KBM-7 (cell line): ENCODE data around the gene SETD9.
A peak's percentile ranks its signal among the peaks of the same experiment; 100 is the strongest.

ENCODE experiments used
- DNase-seq: peaks from one replicate; pipeline ENCODE4 v3.0.0-alpha.2; 2015
- in situ Hi-C: fragments of 300-500 bp; cut with MboI; formaldehyde crosslinking; loops from 2 replicates; pipeline ENCODE4 v1.14.3; 2020; ENCODE audit warnings: low sequenced_read_pairs, low pct_unique_long_range_greater_than_20kb, mixed read lengths

Gene SETD9

DNA sequence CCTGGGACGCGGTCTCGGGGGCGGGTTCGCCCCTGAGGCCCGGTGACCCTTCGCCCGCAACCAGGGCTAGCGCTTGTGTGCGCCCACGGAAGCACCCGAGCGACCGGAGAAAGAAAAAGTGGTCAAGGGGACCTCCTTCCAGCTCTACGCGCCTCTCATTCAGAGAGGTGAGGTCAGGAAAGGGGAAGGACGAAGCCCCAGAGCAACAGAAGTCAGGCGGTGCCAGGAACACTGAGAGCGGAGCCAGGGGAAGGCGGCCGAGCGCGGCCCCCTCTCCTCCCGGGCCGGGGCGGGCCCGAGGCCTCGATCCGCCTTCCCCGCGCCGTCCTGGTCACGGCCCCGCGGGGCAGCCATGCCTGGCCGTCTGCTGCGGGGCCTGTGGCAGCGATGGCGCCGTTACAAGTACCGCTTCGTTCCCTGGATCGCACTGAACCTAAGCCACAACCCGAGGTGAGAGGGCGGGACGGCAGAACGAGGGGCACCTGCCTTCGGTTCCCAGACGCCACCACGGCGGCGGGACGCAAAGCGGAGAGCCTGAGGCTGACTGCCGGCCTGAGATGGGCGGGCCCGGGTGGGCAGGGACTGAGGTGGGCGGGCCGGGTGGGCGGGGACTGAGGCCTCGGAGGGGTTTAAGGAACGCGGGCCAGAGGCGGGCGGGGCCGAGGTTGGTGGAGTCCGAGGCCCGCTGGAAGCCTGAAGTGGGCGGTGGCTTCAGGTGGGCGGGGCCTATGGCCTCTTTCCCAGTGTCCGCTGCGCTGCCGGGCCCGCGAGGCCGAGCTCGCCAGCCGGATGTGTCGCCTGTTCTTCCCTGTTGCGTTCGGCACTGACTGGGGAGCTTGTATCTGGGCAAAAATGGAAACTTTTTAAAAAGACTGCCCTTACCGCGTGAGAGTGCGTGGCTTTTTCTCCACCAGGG is at the start of gene SETD9:
Gene SETD9, plus strand, starts transcription at position 303 of the 916 bp plus-strand sequence. Its CDS starts 50 bp downstream, at position 353.
- peak; percentile 97 for DNase-seq
- in situ Hi-C loops: no loop called here

DNA sequence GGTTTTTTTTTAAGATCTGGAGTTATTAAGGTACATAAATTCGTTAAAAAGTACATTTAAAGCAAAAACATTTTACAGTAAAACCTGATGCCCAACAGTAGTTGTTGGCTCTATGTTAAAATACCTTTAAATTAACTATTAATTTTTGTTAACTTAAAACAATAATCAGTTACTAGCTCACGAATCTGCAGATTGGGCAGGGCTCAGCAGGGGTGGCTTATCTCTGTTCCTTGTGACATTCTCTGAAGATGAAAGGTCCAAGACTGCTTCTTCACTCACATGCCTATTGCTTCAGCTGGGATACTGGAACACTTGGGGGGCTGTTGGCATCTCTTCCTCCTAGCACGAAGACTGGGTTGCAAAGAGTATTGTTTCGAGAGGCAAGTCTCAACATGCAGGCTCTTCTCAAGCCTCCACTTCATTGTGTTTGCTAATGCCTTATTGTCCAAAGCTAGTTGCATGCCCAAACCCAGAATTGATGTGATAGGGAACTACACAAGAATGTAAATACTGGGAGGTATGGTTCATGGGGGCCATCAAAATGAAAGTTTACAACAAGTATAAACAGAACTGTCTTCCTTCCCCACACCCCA is 47.4 kb upstream of the SETD9 start:
- no peak for DNase-seq
- in situ Hi-C loops: no loop called here

- no peak for DNase-seq
- in situ Hi-C loops: no loop called here
These were observed 46.5 kb upstream of the SETD9 start for GRCh38 chr5:56862909-56863308.

- in situ Hi-C loops: no loop called here
- no peak for DNase-seq
These were observed 37.6 kb upstream of the SETD9 start for GRCh38 chr5:56871777-56872176.

DNA sequence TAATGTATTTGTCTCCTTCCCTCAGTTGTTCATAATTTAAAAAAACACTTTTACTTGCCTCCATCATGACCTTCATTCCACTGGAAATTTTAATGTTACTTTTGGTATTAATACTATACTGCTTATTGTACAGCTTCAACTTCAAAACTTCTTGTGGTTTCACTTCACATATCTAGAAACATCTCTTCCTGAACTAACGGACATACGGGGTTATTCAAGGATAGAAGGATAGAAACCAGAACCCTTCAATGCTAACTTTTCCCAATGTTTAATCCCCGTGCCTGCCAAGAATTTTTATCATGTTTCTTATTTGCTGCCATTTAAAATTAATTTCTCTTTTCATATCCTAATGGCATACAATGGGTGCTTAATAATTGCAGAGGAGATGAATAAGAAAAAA is 36.3 kb upstream of the SETD9 start:
- in situ Hi-C loops: no loop called here
- no peak for DNase-seq

DNA sequence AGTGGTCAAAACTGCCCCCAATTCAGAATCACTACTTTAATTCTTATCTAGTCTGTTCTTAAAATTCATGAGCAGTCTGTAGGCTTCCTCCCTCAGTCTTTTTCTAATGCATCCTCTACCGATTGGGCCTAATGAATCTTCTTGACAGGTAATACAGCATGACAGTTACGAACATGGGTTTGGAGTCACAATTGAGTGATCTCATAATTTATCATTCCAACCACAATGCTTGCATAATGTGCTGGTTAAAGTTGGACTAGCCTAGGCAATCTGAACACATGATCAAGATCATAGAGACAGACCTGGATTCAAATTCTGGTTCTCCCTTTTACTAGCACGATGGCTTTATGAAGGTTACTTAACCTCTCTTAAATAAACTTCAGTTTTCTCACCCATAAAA is 33.1 kb upstream of the SETD9 start:
- in situ Hi-C loops: no loop called here
- DNase-seq: no peak

DNA sequence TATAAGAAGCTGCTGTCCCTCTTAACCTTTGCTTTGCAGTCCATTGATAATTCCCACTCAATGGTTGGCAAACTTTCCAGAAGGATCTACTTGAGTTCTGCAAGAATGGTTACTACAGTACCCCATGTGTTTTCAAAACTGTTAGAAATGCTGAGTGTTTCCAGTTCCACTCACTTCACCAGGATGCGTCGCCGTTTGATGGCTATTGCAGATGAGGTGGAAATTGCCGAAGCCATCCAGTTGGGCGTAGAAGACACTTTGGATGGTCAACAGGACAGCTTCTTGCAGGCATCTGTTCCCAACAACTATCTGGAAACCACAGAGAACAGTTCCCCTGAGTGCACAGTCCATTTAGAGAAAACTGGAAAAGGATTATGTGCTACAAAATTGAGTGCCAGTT is 27.8 kb upstream of the SETD9 start:
- in situ Hi-C loops: no loop called here

DNA sequence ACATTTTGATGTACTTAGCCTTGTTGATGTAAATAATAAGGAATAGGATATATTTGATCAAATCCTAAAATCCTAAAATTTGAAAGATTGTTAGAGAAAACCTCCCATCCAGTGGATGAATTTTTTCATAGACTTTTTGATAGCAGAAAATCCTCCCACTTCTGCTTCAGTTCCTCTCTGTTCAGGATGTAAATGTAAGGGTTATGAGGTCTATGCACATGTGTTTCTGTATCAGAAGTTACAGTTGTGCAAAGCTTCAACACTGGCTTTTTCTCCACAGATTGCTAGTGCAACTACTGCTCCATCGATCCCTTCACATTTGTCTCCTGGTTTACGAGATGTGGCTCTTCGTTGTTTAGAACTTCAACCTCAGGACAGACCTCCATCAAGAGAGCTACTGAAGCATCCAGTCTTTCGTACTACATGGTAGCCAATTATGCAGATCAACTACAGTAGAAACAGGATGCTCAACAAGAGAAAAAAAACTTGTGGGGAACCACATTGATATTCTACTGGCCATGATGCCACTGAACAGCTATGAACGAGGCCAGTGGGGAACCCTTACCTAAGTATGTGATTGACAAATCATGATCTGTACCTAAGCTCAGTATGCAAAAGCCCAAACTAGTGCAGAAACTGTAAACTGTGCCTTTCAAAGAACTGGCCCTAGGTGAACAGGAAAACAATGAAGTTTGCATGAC is 16.0 kb upstream of the SETD9 start:
- in situ Hi-C loops: no loop called here
- no peak for DNase-seq

More for the DNA sequence above, 27.8 kb upstream of the SETD9 start:
- no peak for DNase-seq

- in situ Hi-C loops: no loop called here
- no peak for DNase-seq
These were observed 12.6 kb upstream of the SETD9 start for GRCh38 chr5:56896763-56897162.

DNA sequence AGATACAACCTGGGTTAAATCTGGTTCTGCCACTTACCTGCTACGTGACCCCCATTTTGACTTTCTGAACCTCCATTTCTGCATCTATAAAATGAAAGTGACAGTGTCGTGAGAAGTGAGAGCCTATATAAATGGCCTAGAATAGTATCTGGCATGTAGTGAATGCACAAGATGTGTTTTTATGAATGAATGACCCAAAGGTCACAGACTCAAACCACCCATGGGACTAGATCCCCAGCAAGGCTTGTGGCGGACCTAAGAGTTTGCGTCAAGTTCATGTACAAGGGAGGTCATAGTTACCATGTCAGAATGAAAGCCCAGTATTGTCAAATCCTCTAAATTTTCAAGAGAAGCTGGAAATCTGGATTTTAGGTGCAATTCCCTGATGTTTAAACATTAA is 11.2 kb upstream of the SETD9 start:
- DNase-seq: no peak
- in situ Hi-C loops: no loop called here

DNA sequence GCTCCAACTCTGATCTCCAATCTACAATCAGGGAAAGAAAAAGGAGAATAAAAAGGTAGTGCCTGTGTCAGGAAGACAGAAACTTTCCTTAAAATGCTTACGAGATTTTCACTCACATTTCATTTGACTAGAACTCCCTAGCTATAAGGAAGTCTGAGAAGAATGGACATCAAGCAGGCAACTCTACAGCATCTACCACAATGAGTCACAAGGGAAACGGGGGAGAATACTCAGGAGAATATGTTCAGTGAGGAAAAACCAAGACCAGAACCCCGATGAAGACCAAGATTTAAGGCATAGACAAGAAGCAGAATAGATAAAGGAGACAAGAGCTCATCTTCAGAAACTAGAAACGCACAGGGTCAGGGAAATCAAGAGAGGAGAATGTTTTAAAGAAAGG is 9.0 kb upstream of the SETD9 start:
- DNase-seq: no peak
- in situ Hi-C loops: no loop called here

DNA sequence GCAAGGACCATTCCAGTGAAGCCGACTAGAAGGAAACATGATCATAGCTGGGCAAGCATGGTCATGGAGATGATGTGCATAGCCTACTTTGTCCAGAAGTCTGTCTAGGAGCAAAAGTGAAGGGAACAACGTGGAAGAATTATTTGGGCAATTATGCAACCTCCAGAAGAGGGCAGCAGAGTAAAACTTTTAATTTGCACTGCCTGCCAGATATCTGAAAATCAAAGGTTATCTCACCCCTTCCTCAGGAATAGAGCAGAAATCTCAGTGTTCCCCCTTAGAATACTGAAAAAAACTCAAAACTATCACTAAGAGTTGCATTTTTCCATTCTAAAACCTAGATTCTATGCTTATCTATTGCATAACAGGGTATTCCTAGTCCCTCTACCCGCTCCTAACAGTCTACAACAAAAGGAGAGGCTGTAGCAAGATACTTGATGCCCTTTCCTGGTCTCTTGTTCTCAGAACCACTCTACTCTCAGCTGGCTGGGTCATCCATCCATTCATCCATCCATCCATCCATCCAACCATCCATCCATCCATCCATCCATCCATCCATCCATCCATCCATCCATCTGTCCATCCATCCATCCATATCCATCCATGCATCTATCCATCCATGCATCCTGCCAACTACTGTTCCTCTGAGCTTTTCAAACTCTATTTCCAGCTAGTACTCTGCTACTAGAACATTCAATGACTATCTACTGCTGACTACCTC is 8.4 kb upstream of the SETD9 start:
- in situ Hi-C loops: no loop called here
- DNase-seq: peak; percentile 85

DNA sequence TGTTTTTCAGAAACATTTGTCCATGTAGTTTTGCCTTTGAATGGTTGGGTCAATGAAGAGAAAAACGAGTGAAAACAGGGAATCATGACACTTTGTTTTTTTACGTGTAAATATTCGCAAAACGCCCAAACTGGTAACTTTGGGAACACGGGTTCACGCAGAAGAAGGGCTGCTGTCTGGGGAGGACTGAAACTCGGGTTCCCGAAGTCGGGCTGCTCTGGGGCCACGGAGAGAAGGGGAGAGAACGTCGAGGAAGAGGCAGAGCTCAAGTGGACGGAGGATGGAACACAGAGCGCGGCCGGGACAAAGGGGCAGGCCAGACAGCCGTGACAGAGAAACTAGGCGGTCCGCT is 478 bp upstream of the SETD9 start:
- in situ Hi-C loops: no loop called here
- DNase-seq: no peak

DNA sequence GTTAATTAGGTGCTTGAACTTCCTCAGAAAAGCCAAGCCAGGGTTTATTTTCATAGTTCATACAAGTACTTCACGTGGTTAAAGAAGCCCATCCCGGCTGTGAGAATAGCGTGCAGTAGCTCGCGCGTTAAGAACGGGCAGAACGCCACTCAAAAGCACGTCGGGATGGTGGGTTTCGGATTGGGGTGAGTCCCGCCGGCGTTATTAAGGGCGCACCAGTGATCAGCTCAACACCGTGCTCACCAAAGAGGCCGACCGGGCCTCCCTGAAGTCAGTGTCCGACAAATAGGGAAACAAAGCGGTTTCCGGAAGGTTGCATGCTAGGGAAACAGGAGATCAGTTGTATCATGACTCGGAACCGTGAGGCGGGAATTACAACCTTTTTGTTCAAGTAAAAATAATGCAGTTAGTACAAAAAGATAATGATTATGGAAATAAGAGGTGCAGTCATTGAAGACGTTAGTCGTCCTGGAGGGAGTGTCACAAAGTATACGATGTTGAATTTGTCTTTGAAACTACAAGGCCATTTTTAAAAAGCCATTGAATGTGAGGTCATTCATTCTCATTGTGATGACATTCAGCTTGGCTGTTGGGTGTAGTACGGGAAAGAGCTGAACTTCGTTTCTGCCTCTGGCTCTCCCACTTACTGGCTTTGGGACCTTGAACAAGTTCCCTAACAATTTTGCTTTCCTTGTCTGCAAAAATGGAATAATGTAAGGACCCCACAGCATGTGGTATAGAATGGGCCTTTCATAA is 992 bp downstream of the SETD9 start:
- DNase-seq: peak; percentile 85
- in situ Hi-C loops: no loop called here

- in situ Hi-C loops: no loop called here
- no peak for DNase-seq
These were observed 4.4 kb downstream of the SETD9 start for GRCh38 chr5:56913766-56914165.

DNA sequence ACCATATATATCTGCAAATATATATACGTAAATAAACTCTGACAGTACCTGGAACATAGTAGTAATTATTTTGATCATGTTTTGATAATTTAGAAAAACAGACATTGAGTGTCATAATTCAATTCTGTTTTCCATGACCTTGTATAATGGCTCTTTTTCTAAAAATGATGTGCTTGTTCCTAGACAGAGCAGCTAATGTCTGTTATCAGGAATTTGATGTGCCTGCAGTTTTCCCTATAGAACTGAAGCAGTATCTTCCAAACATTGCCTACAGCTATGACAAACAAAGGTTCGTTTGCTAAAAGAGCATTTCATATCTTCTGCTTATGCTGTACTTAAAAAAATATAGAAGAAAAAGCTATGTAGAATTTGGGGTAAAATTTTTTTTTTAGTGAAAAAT is 5.3 kb downstream of the SETD9 start:
- DNase-seq: no peak
- in situ Hi-C loops: no loop called here

DNA sequence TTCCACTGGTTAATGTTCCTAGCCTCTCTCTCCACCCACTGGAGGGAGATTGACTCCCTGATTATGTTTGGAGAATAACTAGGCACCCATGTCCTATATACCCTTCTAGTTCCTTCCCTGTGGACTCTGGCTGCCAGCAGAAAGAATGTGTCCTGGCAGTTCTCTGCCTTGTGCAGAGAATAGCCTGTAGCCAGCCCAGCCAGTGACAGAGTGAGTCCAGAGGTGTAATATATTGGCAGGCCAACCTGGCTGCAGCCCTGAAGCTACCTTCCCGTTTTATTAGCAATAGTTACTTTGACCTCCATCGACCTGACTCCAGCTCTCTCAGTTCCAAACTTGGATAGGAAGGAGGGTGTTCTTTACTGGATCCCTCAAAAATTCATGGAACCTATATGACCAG is 8.1 kb downstream of the SETD9 start:
- DNase-seq: no peak
- in situ Hi-C loops: no loop called here

- DNase-seq: no peak
- in situ Hi-C loops: no loop called here
These were observed 8.7 kb downstream of the SETD9 start for GRCh38 chr5:56918054-56918453.
